H1 (cell line): ENCODE data around the gene TP53BP2.

ENCODE experiments used
- EGR1 ChIP-seq: IDR thresholded peaks from 2 replicates; pipeline ENCODE4 v1.6.1; 2011; ENCODE audit warnings: low read depth, low read length, borderline replicate concordance
- JUND ChIP-seq: IDR thresholded peaks from 2 replicates; pipeline ENCODE4 v1.6.1; 2011; ENCODE audit warnings: mild to moderate bottlenecking, improper control_type of control experiment, low read length
- TF ChIP-seq, protein P1 (sequence below): IDR thresholded peaks from 2 replicates; pipeline ENCODE4 v1.6.1; 2012; ENCODE audit warnings: inconsistent platforms

DNA sequence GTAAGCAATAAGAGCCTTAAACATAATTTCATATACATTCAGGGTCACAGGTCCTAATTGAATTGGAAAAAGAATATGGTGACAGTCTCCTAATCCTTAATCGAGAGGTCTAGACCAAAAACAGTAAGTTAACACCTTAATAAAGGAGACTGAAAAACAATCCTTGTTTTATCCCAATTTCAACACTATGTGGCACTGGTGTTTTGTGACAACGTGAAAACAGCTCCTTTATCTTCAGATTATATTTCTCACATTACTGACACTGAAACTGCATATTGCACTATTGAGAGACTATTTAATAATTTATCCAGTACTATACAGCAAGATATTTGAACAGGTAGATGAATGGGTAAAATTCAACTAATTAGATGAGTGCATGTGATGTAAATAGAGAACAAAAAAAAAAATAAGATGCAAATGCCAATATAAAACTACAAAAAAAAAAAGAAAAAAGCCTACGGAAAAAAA lies 34.1 kb downstream of the TP53BP2 start:
- TF ChIP-seq, protein P1, sequence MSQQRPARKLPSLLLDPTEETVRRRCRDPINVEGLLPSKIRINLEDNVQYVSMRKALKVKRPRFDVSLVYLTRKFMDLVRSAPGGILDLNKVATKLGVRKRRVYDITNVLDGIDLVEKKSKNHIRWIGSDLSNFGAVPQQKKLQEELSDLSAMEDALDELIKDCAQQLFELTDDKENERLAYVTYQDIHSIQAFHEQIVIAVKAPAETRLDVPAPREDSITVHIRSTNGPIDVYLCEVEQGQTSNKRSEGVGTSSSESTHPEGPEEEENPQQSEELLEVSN = no peak
- TF ChIP-seq EGR1 (no peak), JUND (no peak)
